ENCODE data around the gene MIDN.

MIDN gene

GRCh38 chr19:1233115-1233667 is 15.2 kb upstream of the MIDN start:
- no peak for DNase-seq

GRCh38 chr19:1234051-1234954 is 14.1 kb upstream of the MIDN start:
- DNase-seq, result no peak

GRCh38 chr19:1234955-1235380 is 13.4 kb upstream of the MIDN start:
- no peak for DNase-seq

- DNase-seq, result no peak
These were observed 12.5 kb upstream of the MIDN start for GRCh38 chr19:1235625-1236538.

GRCh38 chr19:1236576-1236975 is 11.8 kb upstream of the MIDN start:
- no peak for DNase-seq

GRCh38 chr19:1237027-1237659 is 11.2 kb upstream of the MIDN start:
- DNase-seq, result no peak

- DNase-seq, result no peak
These were observed 10.5 kb upstream of the MIDN start, which contains the start of gene CBARP for GRCh38 chr19:1237754-1238368. Gene CBARP, minus strand, starts transcription at chr19:1238005. Its CDS starts 1,905 bp downstream, at chr19:1236100.

GRCh38 chr19:1238369-1239303 is 9.7 kb upstream of the MIDN start:
- DNase-seq, result no peak

- DNase-seq, result no peak
These were observed 9.0 kb upstream of the MIDN start for GRCh38 chr19:1239420-1239795.

GRCh38 chr19:1239796-1240737 is 8.3 kb upstream of the MIDN start:
- DNase-seq, result peak; percentile 96

- no peak for DNase-seq
These were observed 7.5 kb upstream of the MIDN start for GRCh38 chr19:1240925-1241324.

- peak; percentile 97 for DNase-seq
These were observed 6.8 kb upstream of the MIDN start, which contains the start of gene ATP5F1D for GRCh38 chr19:1241417-1242095. Gene ATP5F1D, plus strand, starts transcription at chr19:1241751. Its CDS starts 100 bp downstream, at chr19:1241851.

GRCh38 chr19:1243768-1244692 is 4.4 kb upstream of the MIDN start:
- DNase-seq, result peak; percentile 87

- DNase-seq, result peak; percentile 30
These were observed 3.5 kb upstream of the MIDN start for GRCh38 chr19:1244693-1245451.

GRCh38 chr19:1245494-1246264 is 2.7 kb upstream of the MIDN start:
- DNase-seq, result no peak

Data from activated CD4-positive, alpha-beta T cell treated with anti-CD3 and anti-CD28 coated beads, Interleukin-10, Interleukin-2, amounts not matched to agents 100 ng/mL and 50 ng/mL, durations not matched to agents 16 hours and 8 hours (primary cell).